HG03025 (cell line): ENCODE data around the gene B3GNT7.
"Not testable (repeated sequence)": the region's sequence is repeated elsewhere in the genome, so short reads cannot be mapped to it uniquely, and the experiment has no call there.

ENCODE experiments used
- ATAC-seq: cut with Tn5 transposase; IDR thresholded peaks from one replicate; pipeline ENCODE4 v1.9.1; 2021; ENCODE audit warnings: mild to moderate bottlenecking, moderate library complexity; ENCODE audit not compliant: unreplicated experiment, low FRiP score

Gene B3GNT7

GRCh38 chr2:231421051-231421580 lies 25.6 kb downstream of the B3GNT7 start:
- no peak for ATAC-seq

GRCh38 chr2:231422056-231422455 lies 26.5 kb downstream of the B3GNT7 start:
- no peak for ATAC-seq

DNA sequence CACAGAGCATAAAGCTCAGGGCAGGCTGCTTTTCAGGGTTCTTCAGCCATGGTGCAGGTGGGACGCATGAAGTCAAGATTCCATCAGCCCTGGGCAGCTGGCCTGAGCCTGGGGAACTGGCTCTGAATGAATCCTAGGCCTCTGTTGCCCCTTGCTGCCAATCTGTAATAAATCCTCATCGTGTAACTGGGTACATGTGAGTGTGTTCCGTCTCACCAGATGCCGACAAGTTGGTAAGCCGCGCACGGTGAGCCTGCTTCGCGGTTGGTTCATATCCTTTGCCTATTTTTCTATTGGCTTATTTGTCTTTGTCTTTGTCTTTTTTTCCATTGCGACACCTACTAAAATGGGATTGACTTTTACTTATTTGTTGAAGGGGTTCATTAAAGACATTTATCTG lies 27.7 kb downstream of the B3GNT7 start:
- no peak for ATAC-seq

GRCh38 chr2:231425291-231425810 lies 29.8 kb downstream of the B3GNT7 start:
- no peak for ATAC-seq

DNA sequence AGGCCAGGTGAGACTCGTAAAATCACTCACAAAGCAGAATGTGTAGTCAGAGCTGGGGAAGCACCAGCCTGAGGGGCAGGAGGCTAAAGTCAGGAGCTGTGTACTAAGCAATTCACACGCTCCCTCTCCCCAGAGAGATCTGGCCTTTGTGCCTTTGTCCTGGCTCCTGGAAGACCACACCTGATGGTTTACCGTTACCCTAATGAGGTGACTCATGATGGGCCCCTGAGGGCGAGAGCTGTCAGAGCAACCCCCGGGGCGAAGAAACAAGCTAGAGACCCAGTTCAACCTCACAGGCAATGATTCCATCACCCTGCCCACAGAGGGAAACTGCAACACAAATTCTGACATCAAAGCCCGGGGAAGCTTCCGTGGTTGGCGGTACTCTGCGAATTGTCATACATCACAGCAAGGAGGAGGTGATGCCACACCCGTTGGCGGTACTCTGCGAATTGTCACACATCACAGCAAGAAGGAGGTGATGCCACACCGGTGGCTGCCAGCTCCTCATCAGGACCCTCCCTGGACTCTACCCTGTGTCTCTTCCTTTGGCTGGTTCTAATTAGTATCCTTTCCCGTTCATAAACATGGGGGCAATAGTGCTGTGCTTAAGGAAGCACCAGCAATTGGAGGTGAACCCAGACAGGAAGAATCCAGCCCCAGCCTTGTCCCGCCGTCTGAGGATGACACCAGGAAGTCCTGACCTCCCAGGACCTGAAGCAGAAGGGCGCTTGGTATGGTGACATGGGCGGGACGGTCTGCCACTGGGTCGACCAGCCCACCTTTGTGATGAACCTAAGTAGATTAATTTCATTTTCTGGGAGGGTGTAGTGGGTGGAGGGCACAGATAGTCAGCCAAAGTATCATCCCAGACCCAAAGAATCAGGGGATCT lies 30.5 kb downstream of the B3GNT7 start:
- ATAC-seq, result no peak

DNA sequence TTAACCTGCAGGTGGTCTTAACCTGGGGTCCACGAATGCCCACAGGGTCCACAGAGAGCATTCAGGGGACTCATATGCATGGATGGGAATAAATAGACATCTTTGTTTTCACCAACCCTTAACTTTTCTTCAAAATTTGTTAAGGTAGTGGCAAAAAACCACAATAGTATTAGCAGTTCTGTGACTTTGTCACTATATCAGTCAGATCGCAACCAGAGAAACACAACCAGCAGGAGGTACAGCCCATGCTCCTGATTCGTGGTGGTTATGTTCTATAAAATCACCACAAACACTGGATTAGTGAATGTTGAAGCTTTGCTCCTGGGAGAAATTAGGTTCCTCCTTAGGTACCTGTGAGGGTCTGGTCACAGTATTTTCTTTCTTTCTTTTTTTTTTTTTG lies 31.6 kb downstream of the B3GNT7 start:
- no peak for ATAC-seq

DNA sequence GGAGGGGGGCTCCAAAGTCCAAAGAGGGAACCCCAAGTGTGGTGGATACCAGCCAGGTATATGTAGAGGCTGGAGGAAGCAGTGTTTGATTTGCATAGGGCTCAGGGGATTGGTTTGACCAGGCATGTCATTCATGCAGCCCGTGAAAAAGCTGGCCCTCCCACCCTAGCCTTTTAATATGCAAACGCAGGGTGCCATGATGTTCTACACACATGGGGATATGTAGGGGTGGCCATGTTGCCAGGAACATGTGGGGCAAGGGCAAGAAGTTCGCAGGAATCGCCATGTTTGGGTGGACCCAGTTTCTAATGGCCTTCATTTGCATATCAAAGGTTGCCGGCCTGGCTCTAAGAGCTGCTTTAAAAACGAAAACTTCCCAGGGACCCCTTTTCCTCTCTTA lies 33.6 kb downstream of the B3GNT7 start:
- no peak for ATAC-seq

DNA sequence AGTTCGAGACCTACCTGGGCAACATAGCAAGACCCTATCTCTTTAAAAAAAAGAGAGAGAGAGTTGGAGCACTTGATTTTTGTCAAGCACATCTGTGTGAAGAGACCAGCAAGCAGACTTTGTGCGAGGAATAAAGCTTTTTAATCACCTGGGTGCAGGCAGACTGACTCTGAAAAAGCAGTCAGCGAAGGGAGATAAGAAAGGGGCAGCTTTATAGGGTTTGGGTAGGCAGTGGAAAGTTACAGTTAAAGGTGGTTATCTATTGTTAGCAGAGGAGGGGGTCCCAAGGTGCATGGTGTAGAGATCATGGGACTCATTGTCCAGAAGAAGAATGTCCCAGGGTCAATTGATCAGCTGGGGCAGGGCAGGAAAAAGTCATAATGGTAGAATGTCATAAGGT lies 34.4 kb downstream of the B3GNT7 start:
- no peak for ATAC-seq

DNA sequence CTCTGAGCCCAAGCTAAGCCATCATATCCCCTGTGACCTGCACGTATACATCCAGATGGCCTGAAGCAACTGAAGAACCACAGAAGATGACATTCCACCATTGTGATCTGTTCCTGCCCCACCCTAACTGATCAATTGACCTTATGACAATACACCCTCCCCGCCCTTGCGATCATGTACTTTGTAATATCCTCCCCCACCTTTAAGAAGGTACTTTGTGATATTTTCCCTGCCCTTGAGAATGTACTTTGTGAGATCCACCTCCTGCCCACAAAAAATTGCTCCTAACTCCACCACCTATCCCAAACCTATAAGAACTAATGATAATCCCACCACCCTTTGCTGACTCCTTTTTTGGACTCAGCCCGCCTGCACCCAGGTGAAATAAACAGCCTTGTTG lies 34.9 kb downstream of the B3GNT7 start:
- not testable (repeated sequence) for ATAC-seq

DNA sequence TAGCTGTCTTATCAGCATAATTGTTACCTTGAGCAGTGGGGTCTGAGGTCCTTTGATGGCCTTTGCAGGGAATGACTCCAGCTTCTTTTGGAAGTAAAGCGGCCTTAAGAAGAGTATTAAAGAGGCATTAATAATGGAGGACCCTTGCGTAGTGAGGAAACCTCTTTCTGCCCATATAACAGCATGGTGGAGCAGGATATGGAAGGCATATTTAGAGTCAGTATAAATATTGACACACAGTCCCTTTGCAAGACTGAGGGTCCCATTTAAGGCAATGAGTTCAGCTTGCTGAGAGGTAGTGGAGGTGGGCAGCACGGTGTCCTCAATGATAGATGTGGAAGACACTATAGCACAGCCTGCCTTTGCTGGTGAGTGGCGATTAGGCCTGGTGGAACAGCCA lies 36.1 kb downstream of the B3GNT7 start:
- no peak for ATAC-seq

DNA sequence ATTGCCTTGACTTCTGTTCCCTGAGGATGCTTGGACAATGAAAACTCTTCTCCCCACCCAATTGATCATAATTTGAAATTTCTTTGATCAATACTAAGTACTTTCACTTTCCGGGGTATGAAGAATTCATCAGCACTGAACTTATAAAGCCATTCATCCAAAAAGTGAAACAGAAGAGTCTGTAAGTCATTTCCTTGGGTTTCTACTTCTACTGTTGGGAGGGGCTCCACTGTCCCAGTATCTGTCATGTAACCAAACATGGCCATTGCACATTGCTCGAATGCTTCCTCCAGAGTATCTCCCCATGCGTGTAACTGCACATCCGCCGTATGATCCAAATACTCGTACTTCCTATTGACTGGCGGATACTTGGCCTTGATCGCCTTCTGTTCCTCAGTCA lies 38.5 kb downstream of the B3GNT7 start:
- ATAC-seq, result no peak

DNA sequence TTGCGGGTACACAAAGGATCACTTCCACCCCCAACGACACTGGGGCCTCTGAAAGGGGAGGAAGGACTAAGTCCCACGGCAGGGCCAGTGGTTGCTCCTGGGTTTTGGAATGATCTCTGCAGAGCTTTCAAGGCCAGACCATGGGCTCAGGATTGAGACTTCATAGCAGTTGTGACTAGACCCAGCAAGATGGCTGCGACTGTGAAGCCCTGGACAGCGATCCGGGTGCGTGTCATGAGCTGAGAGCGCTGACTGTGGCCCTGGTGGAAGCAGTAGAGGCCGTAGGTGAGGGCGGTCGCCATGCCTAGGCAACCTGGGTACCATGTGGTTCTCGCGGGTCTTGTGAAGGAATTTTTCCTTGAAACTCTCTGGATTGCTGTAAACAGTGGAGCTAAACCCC lies 41.4 kb downstream of the B3GNT7 start:
- ATAC-seq, result no peak

GRCh38 chr2:231449503-231450054 lies 54.1 kb downstream of the B3GNT7 start:
- ATAC-seq, result no peak

GRCh38 chr2:231450548-231450989 lies 55.1 kb downstream of the B3GNT7 start:
- ATAC-seq, result no peak
